Suppressor macrophage (primary cell): Measurements from ENCODE around the gene CROCC2.

Experiments
- DNase-seq, 4 experiments: peaks; one replicate each; pipeline ENCODE4 v3.0.0-alpha.2; 2020 to 2022

The CROCC2 gene

DNA sequence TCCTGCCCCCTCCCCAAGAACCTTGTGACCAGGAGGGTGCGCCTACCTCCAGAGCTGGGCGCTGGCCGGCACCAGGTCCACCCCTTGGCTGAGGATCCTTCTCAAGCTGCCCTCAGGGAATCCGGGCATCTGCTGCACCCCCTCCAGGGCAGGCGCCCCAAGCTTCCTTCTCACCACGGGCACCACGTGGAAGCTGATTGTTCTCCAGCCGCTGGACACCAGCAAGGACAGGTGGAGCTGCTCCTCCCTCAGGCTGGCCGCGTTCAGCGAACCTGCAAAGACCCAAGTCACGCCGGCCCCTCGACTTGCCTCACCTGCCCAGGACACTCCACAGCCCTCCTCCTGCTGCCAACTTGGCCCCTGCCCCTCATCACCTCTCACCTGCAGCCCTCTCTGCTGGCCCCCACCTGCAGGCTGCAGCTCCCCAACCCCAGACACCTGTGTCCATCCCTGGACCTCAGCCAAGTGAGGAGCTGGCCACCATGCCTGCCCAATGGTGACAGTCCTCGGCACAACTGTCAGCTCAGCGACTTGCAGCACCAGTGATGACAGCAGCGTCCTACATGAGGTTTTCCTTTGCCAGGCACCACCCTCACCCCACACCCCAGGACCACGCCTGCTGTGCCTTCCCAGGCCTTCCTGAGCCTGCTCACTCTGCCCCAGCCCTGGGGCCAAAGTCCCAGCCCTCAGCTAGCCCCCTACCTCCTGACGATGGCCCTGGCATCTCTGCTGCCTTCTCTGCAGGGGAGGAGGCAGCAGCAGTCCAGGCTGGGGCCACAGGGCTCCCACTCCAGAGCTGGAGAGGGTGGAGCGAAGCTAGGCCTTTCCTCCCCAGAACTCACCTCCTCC is 14.4 kb upstream of the CROCC2 start:
- no peak for DNase-seq

DNA sequence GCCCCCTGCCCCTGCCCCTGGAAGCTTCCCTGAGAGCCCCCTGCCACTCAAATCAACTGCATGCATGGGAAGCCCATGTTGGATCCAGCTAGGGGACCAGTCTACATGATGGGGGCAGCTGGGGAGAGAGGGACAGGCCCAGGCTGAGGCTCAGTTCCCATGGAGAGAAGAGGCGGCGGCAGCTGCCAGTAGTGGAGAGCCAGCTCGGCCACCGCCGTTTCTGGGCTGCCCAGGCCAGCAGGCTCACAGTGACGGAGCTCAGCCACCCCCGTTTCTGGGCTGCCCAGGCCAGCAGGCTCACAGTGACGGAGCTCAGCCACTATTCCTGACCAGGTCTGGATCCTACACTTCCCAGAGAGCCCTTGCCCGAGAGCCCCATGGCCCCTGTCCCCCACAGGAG is 13.8 kb upstream of the CROCC2 start:
- DNase-seq = no peak

DNA sequence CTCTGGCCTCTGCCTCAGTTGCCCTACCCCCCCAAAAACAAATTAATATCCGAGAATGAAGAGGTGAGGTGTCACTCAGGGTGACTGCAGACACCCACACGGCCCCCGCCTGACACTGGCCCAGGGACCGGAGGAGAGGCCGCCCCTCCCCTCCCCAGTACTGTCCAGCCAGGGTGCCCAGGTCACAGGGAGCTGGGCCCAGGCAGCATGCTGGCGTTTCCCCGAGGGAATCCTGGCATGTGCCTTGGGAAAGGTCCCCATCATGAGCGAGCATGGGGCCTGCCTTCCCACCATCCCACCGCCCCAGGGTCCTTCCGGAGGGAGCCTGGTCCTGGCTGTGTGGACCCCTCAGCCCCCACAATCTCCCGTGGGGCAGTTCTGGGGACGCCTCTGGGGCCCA is 13.2 kb upstream of the CROCC2 start:
- DNase-seq = no peak

DNA sequence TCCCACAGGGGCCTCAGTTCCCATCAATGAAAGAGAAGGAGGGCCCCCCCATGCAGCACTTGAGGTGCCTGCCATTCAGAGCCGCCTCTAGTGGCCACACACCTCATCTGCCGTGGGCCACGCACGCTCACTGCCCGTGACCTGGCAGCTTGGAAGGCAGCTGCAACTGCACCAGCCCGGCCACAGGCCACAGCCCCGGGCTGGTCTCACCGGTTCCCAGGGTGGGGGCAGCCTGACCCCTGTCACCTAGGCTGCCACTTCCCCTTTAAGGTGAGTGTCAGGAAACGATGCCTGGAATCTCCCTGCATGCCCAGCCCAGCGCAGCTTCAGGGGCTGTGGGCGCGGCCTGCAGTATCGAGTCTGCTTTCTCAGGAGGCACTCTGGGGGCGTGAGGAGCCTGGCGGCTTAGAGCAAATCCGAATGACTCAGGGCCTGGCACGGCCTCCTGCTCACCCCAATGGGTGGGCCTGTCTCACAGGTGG is 12.7 kb upstream of the CROCC2 start:
- DNase-seq = no peak

DNA sequence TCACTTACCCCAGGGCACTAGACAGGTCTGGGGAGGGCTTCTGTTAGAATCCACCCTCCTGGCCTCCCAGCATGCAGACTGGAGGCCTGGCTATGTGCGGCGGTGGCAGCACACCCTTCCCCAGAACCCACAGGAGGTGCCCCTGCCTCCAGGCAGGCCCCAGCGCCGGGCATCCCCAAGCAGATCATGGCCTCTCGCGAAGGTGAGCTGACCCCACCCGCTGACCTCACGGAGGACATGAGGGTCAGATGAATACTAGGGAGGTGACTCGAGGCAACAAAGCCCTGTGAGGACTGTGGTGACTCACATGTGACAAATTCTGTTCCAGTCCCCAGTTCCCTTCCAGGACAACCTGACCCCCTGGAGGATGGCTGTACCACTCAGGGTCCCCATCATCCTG is 12.1 kb upstream of the CROCC2 start:
- DNase-seq = no peak

DNA sequence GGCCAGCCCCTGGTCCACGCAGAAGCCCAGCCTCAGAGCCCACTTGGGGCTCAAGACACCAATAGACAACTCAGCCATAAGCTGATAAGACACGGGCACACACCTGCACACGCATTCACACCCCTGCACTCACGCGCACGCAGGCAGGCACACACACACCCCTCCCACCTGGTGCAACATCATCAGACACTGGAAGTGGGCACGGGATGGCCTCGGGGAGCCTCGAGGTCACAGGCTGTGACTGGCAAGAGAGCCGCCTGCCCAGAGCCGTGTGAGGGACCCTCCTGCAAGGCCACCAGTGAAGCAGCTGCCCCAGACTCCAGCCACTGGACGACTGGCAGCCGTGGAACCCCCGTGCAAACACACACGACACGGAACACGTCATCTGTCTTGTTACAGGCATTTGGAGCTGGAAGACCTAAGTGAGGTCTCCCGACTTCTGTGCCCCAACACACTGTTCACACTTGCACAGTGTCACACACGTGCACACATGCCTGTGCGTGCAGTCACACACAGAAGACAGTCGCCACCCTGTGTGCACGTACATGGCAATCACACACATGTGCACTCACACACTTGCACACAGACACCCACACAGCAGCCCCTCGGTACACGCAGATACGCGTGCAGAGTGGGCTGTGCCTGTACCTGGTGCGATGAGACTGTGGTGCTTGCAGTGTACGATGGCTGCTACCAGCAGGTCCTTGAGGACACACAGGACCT is 11.1 kb upstream of the CROCC2 start:
- DNase-seq = no peak

DNA sequence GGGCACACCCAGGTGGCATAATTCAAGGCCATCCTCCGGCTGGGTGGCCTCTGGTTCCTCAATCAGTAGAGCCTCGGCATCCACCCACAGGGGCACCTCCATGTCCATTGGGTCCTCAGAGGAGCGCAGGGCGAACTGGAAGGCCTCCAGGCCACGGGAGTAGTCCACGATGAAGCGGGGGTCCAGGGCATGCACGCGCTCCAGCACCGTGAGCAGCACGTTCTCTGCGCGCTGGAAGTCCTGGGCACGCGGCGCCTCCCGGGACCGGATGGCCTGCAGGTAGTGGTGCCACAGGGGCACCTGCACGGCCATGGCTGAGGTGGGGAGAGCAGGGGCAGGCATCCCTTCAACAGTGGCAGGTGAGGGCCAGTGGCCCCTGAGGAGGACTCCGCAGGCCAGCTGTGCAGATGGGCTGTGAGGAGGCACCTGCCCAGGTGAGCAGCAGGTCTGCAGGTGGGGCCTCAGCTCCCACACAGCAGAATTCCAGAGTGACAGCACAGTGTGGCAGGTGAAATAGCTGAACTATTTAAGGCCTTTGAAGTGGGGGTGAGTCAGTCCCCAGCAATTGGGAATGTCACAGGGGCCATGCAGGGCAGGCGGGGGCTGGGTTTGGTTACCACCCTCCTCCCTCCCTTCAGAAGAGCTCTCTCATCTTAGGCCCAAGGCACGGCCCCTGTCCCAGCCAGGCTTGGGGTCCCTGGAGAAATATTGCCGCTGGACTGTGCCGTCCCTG is 10.3 kb upstream of the CROCC2 start, which contains the start of gene MAB21L4:
Gene MAB21L4 (minus strand): TSS at position 501 of the 733 bp plus-strand sequence. CDS start 159 bp downstream, at position 342.
- DNase-seq = no peak

DNA sequence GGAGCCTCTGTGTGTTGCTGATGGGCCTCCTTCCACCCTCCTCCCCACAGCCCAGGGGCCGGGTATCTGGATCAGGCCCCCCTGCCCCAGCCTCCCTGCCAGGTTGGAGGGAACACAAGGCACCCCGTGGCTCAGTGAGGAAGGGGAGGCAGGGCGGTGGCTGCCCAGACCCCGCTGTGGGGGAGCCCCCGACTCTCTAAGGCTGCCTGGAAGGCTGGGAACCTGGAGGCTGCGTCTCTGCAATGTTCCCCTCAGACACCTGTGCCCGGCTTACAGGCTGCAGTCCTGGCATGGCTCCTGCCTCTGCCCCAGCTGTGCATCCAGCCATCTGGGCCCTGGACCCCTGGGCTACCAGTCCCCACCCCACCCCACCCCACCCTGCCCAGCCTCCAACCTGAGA is 9.7 kb upstream of the CROCC2 start:
- no peak for DNase-seq

DNA sequence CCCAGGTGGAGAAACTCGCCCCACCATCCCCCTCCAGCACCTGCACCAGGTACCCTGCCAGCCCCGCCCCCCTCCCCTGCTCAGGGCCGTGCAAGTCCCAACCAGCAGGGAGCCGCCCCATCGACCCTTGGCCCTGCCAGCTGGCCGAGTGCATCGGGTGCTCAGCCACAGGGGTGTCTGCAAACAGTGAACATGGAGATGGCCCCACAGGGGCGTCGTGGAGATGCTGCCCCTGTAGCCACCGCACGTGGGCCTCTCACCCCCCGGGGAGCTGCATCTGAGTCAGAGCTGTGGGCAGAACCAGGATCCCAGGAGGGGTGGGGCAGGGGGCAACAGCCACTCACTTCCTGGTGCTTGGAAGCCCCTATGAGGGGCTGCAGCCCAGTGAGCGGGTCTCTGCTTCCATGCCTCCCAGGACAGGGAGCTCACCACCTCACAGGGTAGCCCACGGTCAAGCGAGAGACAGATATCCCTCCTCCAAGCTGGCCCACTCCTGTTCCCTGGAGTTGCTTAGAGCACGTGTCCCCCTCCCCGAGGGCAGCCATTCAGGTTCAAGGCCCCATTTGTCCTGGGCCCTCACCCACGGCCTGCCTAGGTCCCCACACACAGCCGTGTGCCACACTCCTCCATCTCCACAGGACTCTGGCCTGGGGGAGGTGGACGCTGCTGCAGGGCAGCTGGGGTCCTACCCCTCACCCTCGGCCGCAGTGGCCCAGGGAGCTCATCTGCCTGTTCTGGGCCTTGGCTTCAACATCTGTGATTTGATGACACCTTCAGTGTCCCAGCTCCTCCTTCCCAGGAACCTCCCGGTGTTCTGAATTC is 9.1 kb upstream of the CROCC2 start:
- DNase-seq = no peak

DNA sequence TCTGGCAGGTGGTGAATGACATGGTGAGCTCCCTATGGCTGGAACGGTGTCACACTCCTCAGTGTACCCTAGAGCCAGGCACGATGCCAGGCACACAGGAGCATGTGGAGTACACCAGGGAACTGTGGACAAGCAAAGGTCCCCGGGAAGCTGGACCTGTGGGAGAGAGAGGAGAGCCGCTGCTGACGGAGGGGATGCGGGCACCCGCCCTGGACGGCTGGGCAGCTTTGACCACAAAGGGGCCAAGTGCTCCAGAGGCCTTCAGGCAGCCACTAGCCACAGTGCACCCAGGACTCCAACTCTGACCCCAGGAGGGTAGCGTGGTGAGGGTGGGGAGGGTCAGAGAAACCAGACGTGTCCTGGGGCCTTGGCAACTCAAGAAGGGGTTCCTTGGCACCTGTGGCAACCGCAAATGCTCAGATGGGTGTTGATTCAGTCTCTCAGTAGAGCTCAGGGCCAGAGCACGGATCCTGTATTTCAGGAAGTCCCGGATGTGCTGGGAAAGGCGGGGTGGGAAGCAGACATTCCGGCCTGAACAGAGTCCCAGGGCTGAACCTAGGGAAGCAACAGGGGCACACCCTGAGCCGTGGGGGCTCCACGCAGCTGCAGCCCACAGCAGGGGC is 7.9 kb upstream of the CROCC2 start:
- no peak for DNase-seq

DNA sequence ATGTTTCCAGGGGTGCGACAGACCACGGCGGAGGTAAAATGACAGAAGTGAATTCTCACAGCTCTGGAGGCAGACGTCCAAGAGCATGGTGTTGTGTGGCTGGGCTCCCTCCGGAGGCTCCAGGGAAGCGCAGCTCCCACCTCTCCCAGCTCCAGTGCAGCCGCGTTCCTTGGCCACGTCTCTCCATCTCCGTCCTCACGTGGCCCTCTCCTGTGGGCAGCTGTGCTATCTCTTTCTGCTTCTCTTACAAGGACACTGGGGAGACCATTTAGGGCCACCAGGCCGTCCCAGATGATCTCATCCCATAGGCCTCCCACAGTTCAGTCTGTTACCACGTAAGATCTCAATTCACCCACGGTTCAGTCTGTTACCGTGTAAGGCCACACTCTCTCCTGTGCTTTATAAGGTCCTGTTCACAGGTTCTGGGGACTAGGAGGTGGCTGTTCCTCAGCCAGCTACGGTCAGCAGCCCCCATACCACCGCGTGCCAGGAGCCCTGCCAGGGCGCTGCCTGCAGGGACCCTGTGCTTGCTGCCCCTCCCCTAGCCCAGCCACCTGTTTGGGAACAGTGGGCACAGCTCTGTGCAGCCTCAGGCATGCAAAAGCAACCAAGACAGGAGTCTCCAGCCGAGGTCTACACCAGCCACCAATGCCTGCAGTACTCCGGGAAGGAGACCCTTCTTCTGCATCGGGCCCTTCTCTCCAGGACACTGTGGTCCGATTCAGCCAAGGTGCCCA is 7.2 kb upstream of the CROCC2 start:
- DNase-seq = no peak

DNA sequence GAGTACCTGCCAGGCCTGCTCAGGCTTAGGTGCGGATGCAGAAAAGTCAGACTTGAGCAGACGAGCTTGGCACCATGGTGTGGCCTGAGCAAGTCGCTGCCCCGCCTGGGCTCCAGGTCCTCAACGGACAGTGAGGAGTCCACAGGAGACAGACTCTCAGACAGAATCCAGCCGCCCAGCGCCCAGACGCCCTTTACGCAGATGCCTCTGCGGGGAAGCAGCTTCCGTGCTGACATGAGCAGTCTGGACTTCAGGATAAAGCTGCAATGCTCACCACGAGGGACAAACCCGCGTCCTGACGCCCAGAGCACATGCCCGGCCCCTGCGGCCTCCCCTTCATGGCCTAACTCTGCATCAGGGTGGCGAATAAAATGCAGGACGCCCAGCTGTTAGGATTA is 6.7 kb upstream of the CROCC2 start:
- DNase-seq = no peak

DNA sequence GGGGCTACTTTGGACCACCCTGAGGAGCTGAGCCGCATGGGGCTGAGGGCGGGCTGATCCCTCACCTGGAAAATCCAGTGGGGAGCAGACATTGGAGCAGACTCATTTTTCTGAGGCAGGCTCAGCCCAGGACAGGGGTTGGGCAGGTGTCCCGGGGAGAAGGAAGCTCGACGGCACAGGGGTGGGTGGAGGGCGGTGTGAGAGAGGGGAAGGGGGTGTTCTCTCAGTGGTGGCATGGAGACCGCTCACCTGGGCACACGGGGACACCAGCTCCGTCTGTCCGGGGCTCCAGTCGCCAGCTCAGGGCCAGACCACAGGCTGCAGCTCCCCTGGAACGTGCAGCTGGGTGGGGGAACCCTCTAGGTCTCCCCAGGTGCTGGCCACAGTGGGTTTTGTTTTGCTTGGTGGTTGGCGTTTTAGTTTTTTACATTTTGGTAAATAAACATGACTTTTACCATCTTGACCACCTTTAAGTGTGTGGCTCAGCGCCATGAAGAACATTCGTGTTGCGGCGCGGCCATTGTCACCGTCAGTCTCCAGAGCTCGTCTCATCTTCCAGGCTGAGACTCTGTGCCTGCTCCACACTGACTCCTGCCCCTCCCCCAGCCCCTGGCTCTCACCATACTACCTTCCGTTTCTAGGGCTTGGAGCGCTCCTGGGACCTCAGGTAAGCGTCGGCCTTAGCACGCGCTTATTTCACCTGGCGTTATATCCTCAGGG is 5.8 kb upstream of the CROCC2 start:
- DNase-seq = no peak

DNA sequence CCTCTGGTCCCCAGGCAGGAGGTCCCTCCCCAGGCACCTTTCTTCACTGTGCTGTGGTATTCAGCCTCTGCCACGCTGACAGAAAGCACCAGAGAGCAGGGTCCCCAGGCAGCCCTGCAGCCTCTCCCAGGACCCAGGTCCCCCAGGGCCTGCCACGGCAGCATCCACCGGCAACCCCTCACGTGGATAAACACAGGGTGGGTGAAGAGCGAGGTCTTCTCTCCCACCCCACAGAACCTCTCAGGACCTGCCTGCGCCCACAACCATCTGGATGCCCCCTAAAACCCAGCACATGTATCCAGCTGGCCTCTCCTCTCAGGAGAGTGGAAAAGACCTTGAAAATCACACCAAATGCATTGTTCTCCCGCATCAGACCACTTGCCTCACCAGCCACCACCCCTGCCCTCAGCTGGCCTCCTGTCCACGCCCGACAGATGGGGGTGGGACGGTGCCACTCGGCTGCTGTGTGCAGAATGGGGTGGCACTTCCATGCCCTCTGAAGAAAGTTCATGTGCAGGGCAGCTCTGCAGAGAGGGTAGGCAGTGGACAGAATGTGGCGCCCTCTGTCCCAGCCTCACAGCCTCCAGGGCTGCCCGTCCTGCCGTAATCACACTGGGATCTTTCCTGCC is 4.0 kb upstream of the CROCC2 start:
- no peak for DNase-seq

DNA sequence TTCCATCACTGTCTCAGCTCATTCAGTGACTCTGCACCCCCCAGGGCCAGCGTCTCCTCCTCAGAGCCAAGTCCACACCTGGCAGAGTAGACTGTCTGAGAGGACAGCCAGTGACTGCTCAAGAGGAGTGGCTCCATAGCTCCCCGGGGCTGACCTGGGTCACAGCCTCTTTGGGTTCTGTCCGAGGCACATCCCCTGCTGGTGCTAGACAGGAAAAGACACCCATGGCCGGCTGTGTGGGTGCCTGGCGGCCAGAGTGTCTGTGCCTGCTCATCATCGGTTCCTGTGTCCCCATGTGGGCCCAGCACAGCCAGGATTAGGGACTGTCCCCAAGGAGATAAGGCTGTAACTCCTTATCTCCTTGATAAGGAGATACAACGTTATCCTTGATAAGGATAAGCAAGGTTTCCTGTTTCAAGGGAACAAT is 3.5 kb upstream of the CROCC2 start:
- DNase-seq = no peak

DNA sequence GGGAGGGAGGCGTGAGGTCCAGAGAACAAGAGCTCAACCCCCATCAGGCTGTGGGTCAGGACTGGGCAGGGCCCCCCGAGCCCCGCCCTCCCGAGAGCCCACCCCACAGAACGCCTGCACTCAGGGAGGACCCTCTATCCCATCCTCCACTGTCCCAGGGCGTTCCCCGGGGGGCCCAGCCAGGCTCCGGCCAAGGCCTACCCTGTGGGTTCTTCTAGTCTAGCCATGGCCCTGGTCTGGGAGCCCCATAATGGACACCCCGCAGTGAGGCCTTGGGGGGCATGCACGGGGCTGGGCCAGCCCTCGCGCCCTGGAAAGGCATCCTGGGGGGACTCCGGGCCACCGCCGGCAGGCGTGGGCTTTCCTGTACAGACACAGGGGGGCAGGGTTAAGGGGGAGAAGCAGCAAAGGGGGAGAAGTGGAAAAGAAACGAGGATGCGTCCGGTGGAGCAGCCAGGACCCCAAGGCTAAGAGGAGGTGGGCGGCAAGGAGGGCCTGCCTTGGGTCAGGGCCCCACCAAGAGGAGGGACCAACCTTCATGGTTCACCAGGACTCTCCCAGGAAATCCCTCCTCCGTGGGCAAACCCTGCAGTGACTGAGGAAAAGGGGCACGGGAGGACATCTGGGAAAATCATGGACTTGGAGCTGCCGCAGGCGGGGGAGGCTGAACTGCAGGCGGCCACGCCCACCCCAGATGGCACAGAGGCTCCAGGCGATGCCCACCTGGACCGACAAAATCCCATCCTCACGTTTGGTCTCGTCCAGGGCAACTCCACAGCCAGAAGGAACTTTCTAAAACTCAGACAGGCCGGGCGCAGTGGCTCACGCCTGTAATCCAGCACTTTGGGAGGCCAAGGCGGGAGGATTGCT is 2.7 kb upstream of the CROCC2 start:
- DNase-seq = no peak

DNA sequence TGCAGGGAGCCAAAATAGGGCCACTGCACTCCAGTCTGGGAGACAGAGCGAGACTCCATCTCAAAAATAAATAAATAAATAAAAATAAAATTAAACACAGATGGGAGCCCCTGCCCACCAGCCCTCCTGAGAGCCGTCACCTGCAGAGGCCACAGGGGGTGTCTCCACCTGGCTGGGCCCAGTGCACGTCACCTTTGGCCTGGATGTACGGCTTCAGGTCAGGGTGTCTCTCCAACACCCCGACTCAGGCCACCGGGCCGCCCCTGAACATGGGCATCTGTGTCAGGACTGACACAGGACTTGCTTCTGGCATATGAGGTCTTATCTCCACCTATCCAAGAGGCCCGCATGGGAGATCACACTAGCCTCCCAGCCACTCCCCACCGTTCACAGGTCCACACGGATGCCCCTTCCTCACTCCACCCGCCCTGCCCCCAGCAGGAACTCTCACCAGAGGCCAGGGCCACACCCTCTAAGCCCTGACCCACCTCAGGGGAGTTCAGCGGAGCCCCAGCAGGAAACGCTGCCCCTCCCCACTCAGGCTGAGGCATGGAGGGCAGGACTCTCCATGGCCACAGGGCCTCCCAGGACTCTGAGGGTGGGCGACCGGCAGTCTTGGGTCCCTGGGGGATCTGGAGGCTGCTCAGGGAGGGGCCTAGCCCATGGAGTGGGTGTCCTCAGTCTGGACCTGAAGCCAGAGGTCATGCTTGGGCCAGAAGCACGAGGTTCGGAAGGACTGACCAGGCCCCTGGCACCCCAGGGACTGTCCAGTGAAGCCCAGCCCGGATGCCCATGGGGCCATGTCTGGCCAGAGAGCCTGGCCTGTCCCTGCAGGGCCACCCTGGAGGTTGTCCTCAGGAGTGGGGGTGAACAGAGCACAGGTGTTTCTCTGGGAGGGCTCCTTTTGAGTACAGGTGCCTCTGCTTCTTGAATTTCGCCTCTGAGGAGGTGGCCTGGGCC is 1.6 kb upstream of the CROCC2 start:
- DNase-seq = no peak
